Esophagus muscularis mucosa (tissue), 4 donors: ENCODE measurements around the gene TOMT. TPM values are rescaled to one million over a fixed set of nuclear protein-coding genes. Genes with fewer than 3 reads are reported as not detected.
A peak's percentile ranks its signal among the peaks of the same experiment; 100 is the strongest.

Experiments used
- DNase-seq: peaks from one replicate; pipeline ENCODE4 v3.0.0-alpha.2; 2017; ENCODE audit errors: extremely low spot score
- H3K27ac ChIP-seq, 4 donors: fragments of 200-600 bp; sonication (generic); replicated peaks in 1 of 4; 1 replicate in 3 of 4; 2 replicates in 1 of 4; pipeline ENCODE4 v1.5.1; 2016 to 2019; ENCODE audit warnings: mild to moderate bottlenecking in 1 of 4
- H3K27me3 ChIP-seq, 4 donors: fragments of 200-600 bp; sonication (generic); one replicate each; pipeline versions ENCODE4 v1.5.1 to v1.6.0; 2016 to 2019
- H3K36me3 ChIP-seq, 4 donors: fragments of 200-600 bp; sonication (generic); one replicate each; pipeline ENCODE4 v1.5.1; 2016 to 2019
- H3K4me1 ChIP-seq, 4 donors: fragments of 200-600 bp; sonication (generic); one replicate each; pipeline ENCODE4 v1.5.1; 2016 to 2019
- H3K4me3 ChIP-seq, 4 donors: fragments of 200-600 bp; sonication (generic); 1 replicate in 2 of 4; 2 replicates in 2 of 4; pipeline ENCODE4 v1.5.1; 2016 to 2019; ENCODE audit warnings: mild to moderate bottlenecking in 4 of 4, moderate library complexity in 1 of 4
- H3K9me3 ChIP-seq, 4 donors: fragments of 200-600 bp; sonication (generic); 1 replicate in 3 of 4; 2 replicates in 1 of 4; pipeline ENCODE4 v1.5.1; 2016 to 2019
- CTCF ChIP-seq, 3 experiments: fragments of 200-600 bp in 2 of 3; fragments of 450-650 bp in 1 of 3; sonication (generic) in 2 of 3; IDR thresholded peaks; one replicate each; pipeline ENCODE4 v1.5.1; 2017 to 2019; ENCODE audit warnings: antibody characterized with exemption in 3 of 3, mild to moderate bottlenecking in 2 of 3, moderate library complexity in 1 of 3
- EP300 ChIP-seq: sonication (generic); formaldehyde crosslinking; IDR thresholded peaks from one replicate; pipeline ENCODE4 v1.6.1; 2017; ENCODE audit warnings: antibody characterized with exemption
- POLR2A ChIP-seq: fragments of 450-650 bp; IDR thresholded peaks from one replicate; pipeline ENCODE4 v1.6.1; 2017; ENCODE audit warnings: antibody characterized with exemption, moderate library complexity, mild to moderate bottlenecking, low read depth
- POLR2AphosphoS5 ChIP-seq, 2 donors: sonication (generic); formaldehyde crosslinking; IDR thresholded peaks; one replicate each; pipeline ENCODE4 v1.6.1; 2017; ENCODE audit warnings: antibody characterized with exemption in 2 of 2
- WGBS: methylation state at CpG from one replicate; pipeline ENCODE4 v1.1.5; 2018; 5-methylcytosine and 5-hydroxymethylcytosine counted together
- intact Hi-C: fragments of 100-400 bp; cut with DNase I; formaldehyde crosslinking; loops from one replicate; pipeline ENCODE4 v1.15.1; 2023
- total RNA-seq, 4 donors: library from RNA; depleted of rRNA; stranded (reverse); fragments of >200 nt; gene quantifications; one replicate each; pipeline versions ENCODE4 v1.1.0 to v1.2.1, GENCODE V29; 2016

The TOMT gene
- total RNA-seq, 4 donors from 2014 or later: not detected

GRCh38 chr11:72075756-72076155 is 30.0 kb upstream of the TOMT start:
- Histone ChIP-seq H3K27ac (peak overlapping the region in 3 of 4 donors; percentile 43 to 55 (median 53)), H3K36me3 (no peaks in the 10 kb centered on the region), H3K27me3 (no peaks in the 10 kb centered on the region), H3K9me3 (no peaks in the 10 kb centered on the region), H3K4me1 (peaks cover 23 to 55% (median 44%) of the 10 kb centered on the region in 4 donors), H3K4me3 (no peak overlapping the region)
- no peak for TF ChIP-seq POLR2AphosphoS5 (IDR thresholded peaks at IDR 0.05)
- no peak for TF ChIP-seq CTCF (IDR thresholded peaks at IDR 0.05)
- TF ChIP-seq POLR2A: no peak
- no peak for TF ChIP-seq EP300
- no peak for DNase-seq
- 78% methylated on average over 4 of the region's 4 CpGs for WGBS
- intact Hi-C loops: no loop called here

- 71% methylated on average over 6 of the region's 6 CpGs for WGBS
- H3K9me3 ChIP-seq: no peaks in the 10 kb centered on the region
- H3K4me1 ChIP-seq: peaks cover 19 to 47% (median 36%) of the 10 kb centered on the region in 4 donors
- no peak for DNase-seq
- TF ChIP-seq POLR2A: no peak
- no peak for TF ChIP-seq EP300
- no peak for TF ChIP-seq CTCF (IDR thresholded peaks at IDR 0.05)
- TF ChIP-seq POLR2AphosphoS5 (IDR thresholded peaks at IDR 0.05): no peak
- H3K4me3 ChIP-seq: peak overlapping the region in 2 of 4 donors; percentile 76 to 80
- intact Hi-C loops: no loop called here
- H3K27ac ChIP-seq: peak overlapping the region; percentile 90 to 95 (median 93)
- H3K27me3 ChIP-seq: no peaks in the 10 kb centered on the region
- no peaks in the 10 kb centered on the region for H3K36me3 ChIP-seq
These were observed 27.2 kb upstream of the TOMT start for GRCh38 chr11:72078477-72078876.

GRCh38 chr11:72079819-72080325 is 25.9 kb upstream of the TOMT start:
- Histone ChIP-seq H3K9me3 (no peaks in the 10 kb centered on the region), H3K4me1 (peaks cover 19 to 47% (median 36%) of the 10 kb centered on the region in 4 donors), H3K4me3 (peak overlapping the region; percentile 69 to 80 (median 78)), H3K27ac (peak overlapping the region; percentile 90 to 95 (median 93)), H3K27me3 (no peaks in the 10 kb centered on the region), H3K36me3 (no peaks in the 10 kb centered on the region)
- no peak for DNase-seq
- intact Hi-C loops: loop anchor here (2.0 kb wide), 1 partner anchor 41 kb away; no protein-coding TSS in a partner anchor
- 7% methylated on average over 16 of the region's 16 CpGs for WGBS
- no peak for TF ChIP-seq POLR2A
- TF ChIP-seq EP300: no peak
- TF ChIP-seq CTCF (IDR thresholded peaks at IDR 0.05): no peak
- TF ChIP-seq POLR2AphosphoS5 (IDR thresholded peaks at IDR 0.05): no peak

GRCh38 chr11:72080326-72081183 is 25.2 kb upstream of the TOMT start, which contains the start of the genes LRRC51 and NUMA1:
Gene LRRC51 (plus strand): TSS chr11:72080850. CDS start chr11:72089084, 8,234 bp downstream.
Gene NUMA1 (minus strand): TSS chr11:72080542. CDS start chr11:72035943, 44,599 bp downstream.
- peak within 1 kb of the TSS; percentile 69 to 80 (median 78) for H3K4me3 ChIP-seq
- peak; percentile 100 for DNase-seq
- TF ChIP-seq CTCF (IDR thresholded peaks at IDR 0.05): no peak
- no peak for TF ChIP-seq POLR2A
- no peak for TF ChIP-seq EP300
- peak; percentile 84 to 91 for TF ChIP-seq POLR2AphosphoS5 (IDR thresholded peaks at IDR 0.05)
- no peaks in the 10 kb centered on the region for H3K36me3 ChIP-seq
- no peaks in the 10 kb centered on the region for H3K9me3 ChIP-seq
- intact Hi-C loops: loop anchor here (2.0 kb wide), 1 partner anchor 42 kb away; no protein-coding TSS in a partner anchor
- no peaks in the 10 kb centered on the region for H3K27me3 ChIP-seq
- 2% methylated on average over 47 of the region's 60 CpGs for WGBS
- H3K27ac ChIP-seq: peak within 1 kb of the TSS; percentile 90 to 95 (median 93)
- H3K4me1 ChIP-seq: peaks cover 19 to 40% (median 30%) of the 10 kb centered on the region in 4 donors
